HG03571 (cell line): ENCODE measurements around the gene CES4A.
"Not testable (repeated sequence)": the region's sequence is repeated elsewhere in the genome, so short reads cannot be mapped to it uniquely, and the experiment has no call there.

Experiments
- ATAC-seq: cut with Tn5 transposase; IDR thresholded peaks from one replicate; pipeline ENCODE4 v1.9.1; 2021; ENCODE audit not compliant: unreplicated experiment

Gene CES4A

DNA sequence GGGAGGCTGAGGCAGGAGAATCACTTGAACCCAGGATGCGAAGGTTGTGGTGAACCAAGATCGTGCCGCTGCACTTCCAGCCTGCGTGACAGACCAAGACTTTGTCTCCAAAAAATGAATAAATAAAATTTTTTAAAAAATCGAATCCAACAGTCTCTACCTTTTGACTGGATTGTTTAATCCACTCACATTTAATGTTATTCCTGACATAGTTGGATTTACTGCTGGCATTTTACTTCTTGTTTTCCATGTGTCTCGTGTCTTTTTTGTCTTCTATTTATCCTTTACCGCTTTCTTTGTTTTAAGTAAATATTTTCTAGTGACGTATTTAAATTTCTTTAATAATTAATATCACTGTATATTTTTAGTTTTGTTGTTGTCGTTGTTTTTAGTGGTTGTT is 5.4 kb upstream of the CES4A start:
- ATAC-seq: no peak

GRCh38 chr16:66984892-66985311 is 3.5 kb upstream of the CES4A start:
- ATAC-seq: no peak

DNA sequence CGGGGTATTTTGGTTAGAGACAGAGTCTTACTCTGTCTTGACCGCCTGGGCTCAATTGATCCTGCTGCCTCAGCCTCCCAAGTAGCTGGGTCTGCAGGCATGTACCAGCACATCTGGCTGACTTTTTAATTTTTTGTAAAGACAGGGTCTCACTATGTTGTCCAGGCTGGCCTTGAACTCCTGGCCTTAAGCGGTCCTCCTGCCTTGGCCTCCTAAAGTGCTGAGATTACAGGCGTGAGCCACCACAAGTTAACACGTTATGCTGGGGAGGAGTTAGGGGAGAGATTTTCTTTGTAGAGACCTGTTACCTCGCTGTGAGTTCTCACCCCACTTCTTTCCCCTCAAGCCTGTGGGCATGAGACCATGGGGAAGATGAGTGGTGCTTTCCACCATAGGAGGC is 1.8 kb upstream of the CES4A start:
- no peak for ATAC-seq

GRCh38 chr16:66991545-66992077 is 3.2 kb downstream of the CES4A start:
- ATAC-seq: no peak

- ATAC-seq: not testable (repeated sequence)
Measured at GRCh38 chr16:66993558-66993957, 5.2 kb downstream of the CES4A start.

- ATAC-seq: no peak
Measured at GRCh38 chr16:66996324-66996982, 8.1 kb downstream of the CES4A start.

DNA sequence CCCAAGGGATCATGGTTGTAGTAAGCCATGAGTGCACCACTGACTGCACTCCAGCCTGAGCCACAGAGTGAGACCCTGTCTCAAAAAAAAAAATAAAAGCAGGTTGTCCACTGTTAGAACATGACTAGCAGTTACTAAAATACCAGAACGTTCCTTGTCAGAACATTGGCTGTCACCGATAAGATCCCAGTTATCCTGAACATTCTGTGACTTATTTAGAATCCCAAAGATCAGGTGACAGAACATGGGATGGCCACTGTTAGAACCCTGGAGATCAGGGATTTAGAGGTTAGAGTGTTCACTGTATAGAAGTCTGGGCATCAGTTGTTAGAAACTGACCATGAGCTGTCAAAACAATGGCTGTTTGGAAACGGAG is 8.6 kb downstream of the CES4A start:
- no peak for ATAC-seq

DNA sequence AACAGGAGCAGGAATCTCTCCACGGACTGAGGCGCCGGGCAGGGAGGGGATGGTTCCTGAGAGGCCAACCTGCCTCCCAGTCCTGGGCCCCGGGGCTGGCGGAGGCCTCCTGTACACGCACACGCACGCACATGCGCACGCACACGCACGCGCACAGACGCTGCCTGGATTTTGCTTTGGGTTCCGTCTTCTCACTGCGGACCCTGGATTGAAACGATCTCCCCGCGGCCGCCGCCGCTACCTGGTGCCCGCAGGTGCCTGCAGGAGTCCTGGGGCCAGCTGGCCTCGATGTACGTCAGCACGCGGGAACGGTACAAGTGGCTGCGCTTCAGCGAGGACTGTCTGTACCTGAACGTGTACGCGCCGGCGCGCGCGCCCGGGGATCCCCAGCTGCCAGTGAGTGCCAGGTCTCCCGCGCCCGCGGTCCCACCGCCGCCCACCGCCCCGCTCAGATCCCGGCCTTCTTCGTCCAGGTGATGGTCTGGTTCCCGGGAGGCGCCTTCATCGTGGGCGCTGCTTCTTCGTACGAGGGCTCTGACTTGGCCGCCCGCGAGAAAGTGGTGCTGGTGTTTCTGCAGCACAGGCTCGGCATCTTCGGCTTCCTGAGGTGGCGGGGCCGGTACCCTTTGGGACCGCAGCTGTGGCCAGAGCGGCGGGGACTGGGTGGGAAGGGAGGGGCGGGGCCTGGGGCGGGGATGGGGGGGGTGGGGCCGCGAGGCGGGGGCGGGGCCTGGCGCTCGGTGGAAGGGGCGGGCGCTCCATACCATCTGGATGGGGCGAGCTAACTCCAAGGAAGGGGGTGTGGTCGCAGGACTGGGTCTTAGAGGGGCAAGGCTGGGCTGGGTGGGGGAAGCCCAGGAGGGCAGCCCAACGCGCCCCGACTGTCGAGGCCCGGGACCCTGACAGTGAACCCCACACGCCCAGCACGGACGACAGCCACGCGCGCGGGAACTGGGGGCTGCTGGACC is 12.3 kb downstream of the CES4A start:
- no peak for ATAC-seq

DNA sequence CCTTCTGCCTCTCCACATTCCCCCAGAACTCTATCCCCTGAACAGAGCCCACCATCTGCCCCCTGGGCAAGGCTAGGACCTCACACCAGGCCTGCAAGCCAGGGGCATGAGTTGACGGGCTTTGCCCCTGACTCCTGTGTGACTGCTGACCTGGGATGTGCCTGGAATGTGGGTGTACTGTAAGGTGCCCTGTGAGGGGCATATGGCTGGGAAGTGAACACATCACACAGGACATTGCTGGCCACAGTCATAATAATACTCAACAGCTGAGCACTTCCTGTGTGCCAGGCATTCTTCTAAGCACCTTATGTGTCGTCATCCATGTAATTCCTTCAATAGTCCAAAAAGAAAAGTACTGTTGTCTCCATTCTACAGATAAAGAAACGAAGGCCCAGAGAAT is 13.3 kb downstream of the CES4A start:
- no peak for ATAC-seq

- no peak for ATAC-seq
Measured at GRCh38 chr16:67006930-67007658, 18.7 kb downstream of the CES4A start.

DNA sequence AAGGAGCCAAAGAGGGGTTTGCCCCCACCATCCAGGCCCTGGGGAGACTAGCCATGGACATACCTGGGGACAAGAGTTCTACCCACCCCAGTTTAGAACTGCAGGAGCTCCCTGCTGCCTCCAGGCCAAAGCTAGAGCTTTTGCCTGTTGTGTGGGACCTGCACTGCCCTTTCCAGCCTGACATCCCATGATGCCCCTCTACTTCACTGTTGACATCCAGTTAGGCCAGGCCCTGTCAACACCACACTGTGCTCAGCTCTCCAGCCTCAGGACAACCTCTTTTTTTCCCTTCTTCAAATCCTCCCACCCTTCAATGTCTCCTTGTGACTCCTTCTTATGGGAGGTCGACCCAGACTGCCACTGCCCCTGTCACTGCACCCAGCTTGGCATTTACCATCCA is 20.8 kb downstream of the CES4A start:
- ATAC-seq: no peak

- no peak for ATAC-seq
Measured at GRCh38 chr16:67011274-67011673, 22.9 kb downstream of the CES4A start.

GRCh38 chr16:67013233-67013822 is 24.9 kb downstream of the CES4A start:
- ATAC-seq: no peak

DNA sequence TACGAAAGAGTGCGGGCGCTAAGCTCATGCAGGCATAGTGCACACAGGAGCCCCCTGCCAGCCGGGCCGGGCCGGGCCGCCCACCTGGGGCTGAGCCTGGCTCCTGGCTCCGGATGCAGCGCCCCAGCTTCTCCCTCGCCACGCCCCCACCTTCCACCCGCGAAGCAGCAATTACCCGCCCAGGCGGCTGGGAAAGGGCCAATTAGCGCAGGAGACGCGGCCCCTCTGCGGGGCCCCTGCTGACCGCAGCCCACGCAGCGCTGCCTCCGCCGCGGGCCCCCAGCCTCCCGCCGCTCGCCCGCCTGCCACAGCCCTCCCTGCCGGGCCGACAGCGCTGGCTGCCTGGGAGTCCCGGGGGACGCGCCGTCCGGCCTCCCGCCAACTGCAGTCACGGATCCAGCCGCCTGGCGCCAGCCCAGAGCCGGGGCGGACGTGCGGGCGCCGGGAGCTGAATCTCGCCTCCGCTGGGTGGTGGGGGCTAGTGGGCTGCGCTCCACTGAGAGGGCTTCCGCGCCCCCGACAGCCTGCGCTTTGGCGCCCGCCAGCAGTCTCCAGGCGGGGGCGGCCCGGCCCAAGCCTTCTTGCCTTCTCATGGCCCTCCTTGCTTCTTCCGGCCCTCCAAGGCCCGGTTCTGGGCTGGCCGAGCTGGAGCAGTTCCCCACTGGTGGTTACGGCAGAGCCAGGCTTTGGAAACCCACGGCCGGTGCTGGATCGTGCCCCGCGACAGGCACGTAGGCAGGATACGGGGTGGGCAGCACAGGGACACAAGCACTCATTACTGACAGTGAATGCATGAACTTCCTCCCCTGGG is 25.6 kb downstream of the CES4A start:
- no peak for ATAC-seq

DNA sequence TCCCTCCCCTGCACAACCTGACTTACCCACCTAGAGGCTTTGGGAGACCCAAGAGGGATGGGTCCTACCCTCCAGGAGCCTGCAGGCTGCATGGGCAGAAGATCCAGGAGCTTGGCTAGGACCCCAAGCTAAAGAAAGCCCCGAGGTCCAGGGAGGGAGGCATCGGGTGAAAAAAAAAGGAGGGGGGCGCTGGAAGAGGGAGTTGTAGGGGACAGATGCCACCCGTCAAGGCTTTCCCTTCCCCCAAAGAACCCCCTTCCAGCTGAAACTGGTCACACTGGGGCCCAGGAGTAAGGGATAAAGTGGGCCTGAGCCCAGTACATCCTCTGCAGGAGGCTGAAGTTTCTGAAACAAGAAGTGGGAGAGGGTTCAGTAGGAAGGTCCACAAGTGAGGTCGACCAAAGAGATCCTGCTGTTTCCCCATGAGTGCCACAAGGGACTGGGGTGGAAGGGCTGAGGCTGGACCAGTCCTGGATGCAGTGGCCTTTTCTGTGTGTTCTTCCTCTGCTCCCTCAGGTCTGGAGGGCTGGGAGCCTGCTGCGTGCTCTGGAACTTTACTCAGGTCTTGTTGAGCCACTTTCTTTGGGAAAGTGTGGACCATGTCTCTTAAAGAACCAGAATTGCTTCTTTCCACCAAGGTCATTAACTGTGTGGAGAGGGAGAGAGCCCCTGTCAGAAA is 26.4 kb downstream of the CES4A start:
- ATAC-seq: no peak

DNA sequence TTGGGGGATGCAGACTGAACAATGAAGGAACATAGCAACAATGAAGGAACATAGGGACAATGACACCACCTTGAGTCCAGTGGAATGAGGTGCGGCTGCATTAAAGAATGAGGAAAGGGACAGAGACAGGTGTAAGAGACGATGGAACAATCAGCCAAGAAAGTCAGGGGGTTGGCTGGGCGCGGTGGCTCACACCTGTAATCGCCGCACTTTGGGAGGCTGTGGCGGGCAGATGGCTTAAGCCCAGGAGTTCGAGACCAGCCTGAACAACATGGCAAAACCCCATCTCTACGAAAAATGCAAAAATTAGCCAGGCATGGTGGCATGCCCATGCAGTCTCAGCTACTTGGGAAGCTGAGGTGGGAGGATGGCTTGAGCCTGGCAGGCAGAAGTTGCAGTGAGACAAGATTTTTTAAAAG is 26.9 kb downstream of the CES4A start:
- no peak for ATAC-seq

DNA sequence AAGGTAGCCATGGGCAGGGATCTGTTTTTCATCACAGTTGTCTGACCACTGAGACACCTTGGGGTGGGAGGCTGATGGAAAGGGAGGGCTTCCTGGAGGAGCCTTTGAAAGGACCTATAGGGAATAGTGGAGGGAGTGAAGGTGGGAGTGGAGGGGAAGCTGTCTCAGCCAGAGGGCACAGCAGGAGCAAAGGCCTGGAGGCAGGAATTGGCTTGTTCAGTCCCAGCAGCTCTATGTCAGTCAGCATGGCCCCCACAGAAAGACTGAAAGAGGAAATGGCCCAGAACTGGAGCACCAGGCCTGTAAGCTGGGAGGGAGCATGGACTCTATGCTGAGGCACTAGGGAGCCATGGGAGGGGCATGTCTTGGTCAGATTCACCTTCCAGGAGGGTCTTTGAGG is 27.8 kb downstream of the CES4A start:
- ATAC-seq: no peak

GRCh38 chr16:67016681-67017420 is 28.5 kb downstream of the CES4A start:
- ATAC-seq: no peak

DNA sequence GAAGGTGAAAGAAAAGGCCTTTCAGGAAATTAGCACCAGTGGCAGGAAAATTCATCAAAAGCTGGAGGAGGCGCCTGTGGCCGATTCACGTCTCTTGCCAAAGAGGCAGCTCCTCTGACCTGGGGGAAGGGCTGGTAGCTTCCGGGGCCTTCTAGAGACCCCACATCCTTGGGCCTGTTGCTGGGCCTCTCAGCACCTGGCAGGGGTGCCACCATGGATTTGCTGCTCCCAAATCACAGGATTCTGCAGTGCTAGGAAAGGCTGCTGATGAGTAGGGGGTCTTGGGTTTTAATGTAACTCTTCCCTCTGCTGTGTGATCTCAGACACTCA is 29.0 kb downstream of the CES4A start:
- no peak for ATAC-seq
